HG03439 (cell line): Measurements from ENCODE around the gene CDC14A.
A peak's percentile ranks its signal among the peaks of the same experiment; 100 is the strongest.

Source experiments
- ATAC-seq: cut with Tn5 transposase; IDR thresholded peaks from one replicate; pipeline ENCODE4 v1.9.1; 2021; ENCODE audit warnings: mild to moderate bottlenecking, moderate library complexity; ENCODE audit not compliant: unreplicated experiment

Gene CDC14A

GRCh38 chr1:100440075-100440809 lies 87.9 kb downstream of the CDC14A start:
- ATAC-seq = no peak

- ATAC-seq = no peak
These were observed 88.8 kb downstream of the CDC14A start for GRCh38 chr1:100441146-100441545.

GRCh38 chr1:100441651-100442050 lies 89.3 kb downstream of the CDC14A start:
- no peak for ATAC-seq

GRCh38 chr1:100443811-100444571 lies 91.7 kb downstream of the CDC14A start:
- ATAC-seq = peak; percentile 54

GRCh38 chr1:100445565-100445964 lies 93.3 kb downstream of the CDC14A start:
- ATAC-seq = no peak

- no peak for ATAC-seq
These were observed 96.1 kb downstream of the CDC14A start for GRCh38 chr1:100448366-100448765.

- ATAC-seq = peak; percentile 53
These were observed 97.2 kb downstream of the CDC14A start for GRCh38 chr1:100449477-100449876.

- peak; percentile 65 for ATAC-seq
These were observed 100.3 kb downstream of the CDC14A start for GRCh38 chr1:100452641-100453040.

GRCh38 chr1:100455478-100456072 lies 103.3 kb downstream of the CDC14A start:
- ATAC-seq = no peak

- no peak for ATAC-seq
These were observed 104.6 kb downstream of the CDC14A start for GRCh38 chr1:100456880-100457279.

- ATAC-seq = no peak
These were observed 105.4 kb downstream of the CDC14A start for GRCh38 chr1:100457683-100458082.

GRCh38 chr1:100458661-100459357 lies 106.5 kb downstream of the CDC14A start:
- no peak for ATAC-seq

- ATAC-seq = peak; percentile 91
These were observed 107.2 kb downstream of the CDC14A start for GRCh38 chr1:100459358-100460114.

- no peak for ATAC-seq
These were observed 108.9 kb downstream of the CDC14A start for GRCh38 chr1:100461222-100461621.

GRCh38 chr1:100462326-100463025 lies 110.2 kb downstream of the CDC14A start:
- no peak for ATAC-seq

GRCh38 chr1:100463791-100464424 lies 111.6 kb downstream of the CDC14A start:
- ATAC-seq = peak; percentile 88

- no peak for ATAC-seq
These were observed 117.3 kb downstream of the CDC14A start for GRCh38 chr1:100469578-100469977.

GRCh38 chr1:100474834-100475233 lies 122.5 kb downstream of the CDC14A start:
- no peak for ATAC-seq

- ATAC-seq = no peak
These were observed 124.5 kb downstream of the CDC14A start for GRCh38 chr1:100476735-100477290.
